Measurements from ENCODE around the gene PTER.

Gene PTER

GRCh38 chr10:16544591-16544990 is 107.8 kb downstream of the PTER start:
- DNase-seq (ENCODE audit: low read depth), result no peak

- no peak for DNase-seq (ENCODE audit: low read depth)
Observed at GRCh38 chr10:16545116-16545736, 108.4 kb downstream of the PTER start.

DNA sequence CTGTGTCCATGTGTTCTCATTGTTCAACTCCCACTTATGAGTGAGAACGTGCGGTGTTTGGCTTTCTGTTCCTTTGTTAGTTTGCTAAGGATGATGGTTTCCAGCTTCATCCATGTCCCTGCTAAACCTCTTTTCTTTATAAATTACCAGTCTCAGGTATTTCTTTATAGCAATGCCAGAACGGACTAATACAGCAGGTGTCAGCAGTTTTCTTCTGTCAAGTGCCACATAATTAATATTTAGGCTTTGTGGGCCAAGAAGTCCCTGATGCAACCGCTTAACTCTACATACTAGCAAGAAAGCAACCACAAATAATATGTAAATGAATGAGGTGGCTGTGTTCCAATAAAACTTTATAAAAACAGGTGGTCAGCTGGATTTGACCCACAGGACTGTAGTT is 111.2 kb downstream of the PTER start:
- DNase-seq (ENCODE audit: low read depth), result no peak

DNA sequence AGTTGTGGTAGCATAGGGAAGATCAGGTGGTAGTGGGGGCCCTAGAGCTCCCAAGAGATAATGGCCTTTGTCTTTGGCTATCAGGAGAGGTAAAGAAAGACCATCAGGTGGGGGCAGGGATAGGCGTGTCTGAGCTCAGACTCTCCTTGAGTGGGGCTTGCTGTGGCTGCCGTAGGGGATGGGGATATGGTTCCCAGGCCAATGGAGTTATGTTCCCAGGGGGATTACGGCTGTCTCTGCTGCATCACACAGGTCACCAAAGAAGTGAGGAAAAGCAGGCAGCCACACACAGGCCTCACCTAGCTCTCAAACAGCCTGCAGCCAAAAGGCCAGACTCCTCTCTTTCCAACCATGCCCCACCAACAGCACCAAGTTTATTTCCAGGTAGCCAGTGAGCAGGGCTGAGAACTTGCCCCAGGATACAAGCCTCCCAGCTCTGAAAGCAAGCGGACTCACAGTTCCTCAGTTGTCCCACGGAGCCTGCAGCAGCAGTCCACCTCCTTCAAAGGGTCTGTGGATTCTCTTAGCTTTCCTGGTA is 122.5 kb downstream of the PTER start:
- no peak for DNase-seq (ENCODE audit: low read depth)

- no peak for DNase-seq (ENCODE audit: low read depth)
Observed at GRCh38 chr10:16562891-16563290, 126.1 kb downstream of the PTER start.
